ENCODE measurements around the gene SLC7A14. TPM values are rescaled to one million over a fixed set of nuclear protein-coding genes. Genes with fewer than 3 reads are reported as not detected.

SLC7A14 gene
- total and polyA plus RNA-seq, 2 donors (not counting 3 experiments of a cell fraction or from before 2014, with no cell fraction given): 0.07 to 0.57 TPM

DNA sequence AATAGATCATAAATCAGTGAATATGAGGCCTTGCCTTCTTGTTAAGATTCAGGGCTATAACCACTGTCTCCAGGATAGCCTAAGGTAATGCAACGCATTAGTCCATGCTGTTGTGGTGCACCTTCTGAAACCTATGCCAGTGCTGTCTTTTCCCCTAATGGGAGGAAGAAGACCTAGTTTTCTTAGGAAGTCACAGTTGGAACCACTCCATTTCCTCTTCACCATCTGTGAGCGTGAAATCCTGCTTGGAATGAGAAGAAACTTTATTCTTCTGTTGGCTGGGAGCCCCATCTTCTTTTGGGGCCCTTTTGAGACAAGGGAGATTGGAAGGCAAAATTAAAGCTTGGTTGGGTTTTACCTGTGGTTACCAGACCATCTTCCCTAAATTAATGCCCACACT lies 25.9 kb upstream of the SLC7A14 start:
- CTCF ChIA-PET: interaction anchor here (1.1 kb wide), 1 partner anchor 198 kb away, joined by 3 read pairs; no protein-coding TSS in a partner anchor
- Histone ChIP-seq H3K79me2 (ENCODE audit: control insufficient read depth, insufficient read depth, low read length) (no peaks in the 10 kb centered on the region), H3K27me3 (ENCODE audit: control insufficient read depth in 2 of 2, insufficient read depth in 2 of 2, low read length in 2 of 2) (no peaks in the 10 kb centered on the region), H2AFZ (ENCODE audit: low read depth, low read length) (no peak overlapping the region), H3K9ac (replicated peaks; ENCODE audit: extremely low read depth, insufficient read depth, low read length) (no peak overlapping the region), H3K36me3 (ENCODE audit: control insufficient read depth in 2 of 2, extremely low read depth in 1 of 2, insufficient read depth in 2 of 2, low read length in 2 of 2) (no peaks in the 10 kb centered on the region), H4K20me1 (replicated peaks; ENCODE audit: control insufficient read depth, extremely low read depth, insufficient read depth, low read length) (no peaks in the 10 kb centered on the region), H3K4me1 (ENCODE audit: control insufficient read depth, extremely low read depth, insufficient read depth, low read length) (peaks cover 7% of the 10 kb centered on the region), H3K9me1 (replicated peaks; ENCODE audit: control insufficient read depth, extremely low read depth, insufficient read depth, low read length) (no peaks in the 10 kb centered on the region), H3K9me3 (replicated peaks; ENCODE audit: control insufficient read depth, insufficient read depth, low read length) (no peaks in the 10 kb centered on the region), H3K4me2 (ENCODE audit: insufficient read depth, low read length) (no peak overlapping the region), H3K27ac (ENCODE audit: insufficient read depth, low read depth, low read length) (no peak overlapping the region), H3K4me3 (replicated peaks in 1 of 3; ENCODE audit: insufficient read depth in 1 of 3, low read depth in 1 of 3, low read length in 3 of 3) (no peak overlapping the region)
- dilution Hi-C loops (cut with MboI; ENCODE audit: extremely low pct_ligation_motif_present, low sequenced_read_pairs) (no loop called here), intact Hi-C loops (cut with micrococcal nuclease) (loop anchor here (5.0 kb wide), 2 partner anchors 89 to 191 kb away; no protein-coding TSS in a partner anchor)
- BruUV-seq (replicated peaks): no TSS peak
- POLR2A ChIA-PET: no interaction called here
- no peak for DNase-seq (ENCODE audit: low read depth, low spot score)
- no peak for FAIRE-seq
- TF ChIP-seq POLR2AphosphoS5 (IDR thresholded peaks at IDR 0.05; ENCODE audit: insufficient read depth, low read depth, low read length) (no peak), JUN (IDR thresholded peaks at IDR 0.05; ENCODE audit: borderline replicate concordance, insufficient read depth, insufficient read length, low read depth) (no peak), EZH2 (IDR thresholded peaks at IDR 0.05; ENCODE audit: borderline replicate concordance, low read depth, low read length, severe bottlenecking) (no peak), MYC (IDR thresholded peaks at IDR 0.05; ENCODE audit: low read depth, low read length) (no peak), POLR2A (IDR thresholded peaks at IDR 0.05; ENCODE audit: low read depth, low read length) (no peak), GATA2 (IDR thresholded peaks at IDR 0.05; ENCODE audit: insufficient read depth, insufficient read length, low read depth, low read length) (no peak), FOS (IDR thresholded peaks at IDR 0.05; ENCODE audit: borderline replicate concordance, insufficient read depth, low read length) (no peak), CTCF (IDR thresholded peaks at IDR 0.05; ENCODE audit: extremely low read depth in 1 of 2, insufficient read depth in 1 of 2, low read depth in 1 of 2, low read length in 2 of 2) (no peak)
- TF ChIP-seq, protein P1, sequence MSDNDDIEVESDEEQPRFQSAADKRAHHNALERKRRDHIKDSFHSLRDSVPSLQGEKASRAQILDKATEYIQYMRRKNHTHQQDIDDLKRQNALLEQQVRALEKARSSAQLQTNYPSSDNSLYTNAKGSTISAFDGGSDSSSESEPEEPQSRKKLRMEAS (IDR thresholded peaks at IDR 0.05; ENCODE audit: insufficient read depth, insufficient read length): no peak
